Right renal pelvis (tissue), 4 donors: Measurements from ENCODE around the gene ROR1. TPM values are rescaled to one million over a fixed set of nuclear protein-coding genes. Genes with fewer than 3 reads are reported as not detected.
"Not testable (repeated sequence)": the region's sequence is repeated elsewhere in the genome, so short reads cannot be mapped to it uniquely, and the experiment has no call there.

Experiments used
- DNase-seq, 4 donors: peaks; one replicate each; pipeline ENCODE4 v3.0.0-alpha.2; 2013; ENCODE audit warnings: low read depth in 4 of 4, low spot score in 3 of 4, missing footprints in 1 of 4
- polyA plus RNA-seq, 4 donors: library from polyadenylated mRNA; unstranded; fragments of 120-200 nt; gene quantifications; one replicate each; pipeline ENCODE4 v1.2.1, GENCODE V29; 2013; ENCODE audit not compliant: insufficient read length in 4 of 4

ROR1 gene
- polyA plus RNA-seq, 4 donors = 30.2 to 39.6 (median 34.6) TPM

DNA sequence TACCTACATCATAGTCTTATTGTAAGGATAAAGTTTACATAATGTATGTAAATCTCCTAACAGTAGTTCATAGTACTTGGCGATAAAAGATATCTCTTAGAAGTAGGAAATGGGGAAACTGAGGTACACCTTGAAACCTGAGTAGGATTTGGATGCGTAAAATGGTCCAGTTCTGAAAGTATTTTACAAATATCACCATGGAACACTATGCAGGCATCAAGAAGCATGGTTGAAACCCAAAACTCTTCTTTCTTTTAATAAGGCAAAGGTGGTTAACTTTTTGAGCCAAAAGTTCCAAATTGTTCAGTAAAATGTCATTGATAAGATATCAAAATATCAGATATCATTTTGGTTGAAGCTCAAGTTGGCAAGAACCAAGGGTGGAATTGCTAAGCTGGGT, 46.0 kb downstream of the ROR1 start:
- no peak for DNase-seq

DNA sequence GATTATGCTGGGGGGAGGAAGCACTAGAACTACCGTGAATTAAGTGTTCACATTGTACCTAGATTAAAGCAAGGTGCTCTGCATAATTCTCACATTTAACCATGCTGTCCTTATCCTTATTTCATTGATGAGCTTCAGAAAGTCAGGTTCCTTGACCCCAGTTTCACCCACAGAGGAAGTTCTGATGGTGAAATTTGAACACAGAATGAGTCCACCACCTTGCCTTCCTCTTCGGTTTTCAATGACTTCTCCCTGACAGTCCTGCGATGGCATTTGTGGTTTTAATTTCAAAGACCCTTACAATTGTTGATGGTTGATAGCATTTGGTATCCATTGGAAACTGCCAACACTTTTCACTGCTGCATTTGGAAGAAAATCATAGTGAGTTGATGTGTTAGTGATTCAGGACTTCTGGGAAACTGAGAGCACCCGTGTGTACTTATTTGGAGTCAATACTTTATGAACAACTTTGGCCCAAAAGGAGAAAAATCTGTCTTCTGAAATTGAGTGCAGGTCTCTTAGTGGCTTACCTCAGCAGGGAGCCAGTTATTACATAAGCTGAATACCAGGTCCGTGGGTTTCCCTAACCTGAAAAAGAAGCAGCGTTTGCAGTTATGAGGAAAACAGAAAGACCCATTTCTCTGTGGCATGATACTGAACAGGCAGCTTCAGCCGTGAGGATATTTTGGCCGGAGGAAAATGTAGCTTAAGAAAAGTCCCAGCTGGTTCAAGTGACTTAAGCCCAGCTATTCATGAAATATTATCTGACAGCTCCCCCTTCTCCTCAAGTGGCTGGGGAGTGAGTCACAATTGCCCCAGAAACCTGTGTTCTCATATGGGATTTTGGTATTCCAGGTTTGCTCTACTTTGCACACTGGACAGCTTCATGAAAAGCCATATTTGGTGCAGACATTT, 47.5 kb downstream of the ROR1 start:
- no peak for DNase-seq

DNA sequence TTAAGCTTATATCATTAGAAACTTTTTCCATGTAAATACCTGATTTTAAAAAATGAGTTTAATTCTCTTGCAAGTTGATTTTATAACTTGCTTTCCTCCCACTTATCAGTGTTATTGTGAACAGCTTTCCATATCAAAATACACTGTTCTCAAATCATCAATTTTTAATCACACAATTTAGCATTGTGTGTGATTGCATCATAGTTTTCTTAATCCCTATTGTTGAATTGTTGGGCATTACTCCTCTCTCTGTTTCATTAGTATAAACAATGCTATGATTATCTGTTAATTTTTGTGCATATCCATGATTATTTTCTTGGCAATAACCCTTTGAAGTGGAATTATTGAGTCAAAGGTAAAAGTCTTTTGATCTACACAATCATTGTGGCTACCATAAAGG, 48.7 kb downstream of the ROR1 start:
- no peak for DNase-seq

DNA sequence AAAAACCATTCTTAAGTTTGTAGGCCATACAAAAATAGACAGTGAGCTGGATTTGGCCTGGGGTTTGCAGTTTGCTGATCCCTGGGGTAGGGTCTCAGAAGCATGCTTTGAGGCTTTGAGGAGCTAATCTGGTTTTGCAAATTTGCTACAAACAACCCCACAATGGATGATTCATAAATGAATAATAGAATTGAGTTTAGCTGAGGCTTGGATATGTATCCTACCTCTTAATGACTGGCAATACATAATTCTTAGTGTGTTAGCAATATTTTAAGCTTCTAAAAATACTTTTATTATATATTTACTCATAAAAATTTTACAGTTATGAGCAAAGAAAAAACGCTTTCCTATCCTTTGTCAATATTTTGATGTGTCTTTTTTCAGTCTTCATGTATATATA, 50.6 kb downstream of the ROR1 start:
- DNase-seq = no peak

DNA sequence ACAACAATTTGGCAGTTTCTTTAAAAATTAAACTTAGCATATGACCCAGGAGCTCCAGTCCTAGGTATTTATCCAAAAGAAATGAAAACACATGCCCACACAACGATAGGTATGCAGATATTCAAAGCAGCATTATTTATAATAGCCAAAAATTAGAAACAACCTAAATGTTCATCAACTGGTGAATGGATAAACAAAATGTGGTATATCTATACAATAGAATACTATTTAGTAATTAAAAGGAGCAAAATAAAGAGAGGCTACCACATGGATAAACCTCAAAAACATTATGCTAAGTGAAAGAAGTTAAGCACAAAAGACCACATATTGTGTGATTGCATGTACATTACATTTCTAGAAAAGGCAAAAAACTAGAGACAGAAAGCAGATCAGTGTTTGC, 51.3 kb downstream of the ROR1 start:
- no peak for DNase-seq

DNA sequence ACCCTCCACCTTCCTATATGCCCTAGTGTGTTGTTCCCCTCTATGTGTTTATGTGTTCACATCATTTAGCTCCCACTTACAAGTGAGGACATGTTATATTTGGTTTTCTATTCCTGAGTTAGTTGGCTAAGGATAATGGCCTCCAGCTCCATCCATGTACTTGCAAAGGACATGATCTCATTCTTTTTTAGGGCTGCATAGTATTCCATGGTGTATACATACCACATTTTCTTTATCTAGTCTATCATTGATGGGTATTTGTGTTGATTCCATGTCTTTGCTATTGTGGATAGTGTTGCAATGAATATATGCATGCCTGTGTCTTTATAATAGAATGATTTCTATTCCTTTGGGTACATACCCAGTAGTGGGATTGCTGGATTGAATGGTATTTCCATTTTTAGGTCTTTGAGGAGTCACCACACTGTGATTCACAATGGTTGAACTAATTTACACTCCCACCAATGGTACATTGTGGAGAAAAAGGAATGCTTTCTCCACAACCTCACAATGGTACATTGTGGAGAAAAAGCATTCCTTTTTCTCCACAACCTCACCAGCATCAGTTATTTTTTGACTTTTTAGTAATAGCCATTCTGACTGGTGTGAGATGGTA, 52.5 kb downstream of the ROR1 start:
- DNase-seq = not testable (repeated sequence)

DNA sequence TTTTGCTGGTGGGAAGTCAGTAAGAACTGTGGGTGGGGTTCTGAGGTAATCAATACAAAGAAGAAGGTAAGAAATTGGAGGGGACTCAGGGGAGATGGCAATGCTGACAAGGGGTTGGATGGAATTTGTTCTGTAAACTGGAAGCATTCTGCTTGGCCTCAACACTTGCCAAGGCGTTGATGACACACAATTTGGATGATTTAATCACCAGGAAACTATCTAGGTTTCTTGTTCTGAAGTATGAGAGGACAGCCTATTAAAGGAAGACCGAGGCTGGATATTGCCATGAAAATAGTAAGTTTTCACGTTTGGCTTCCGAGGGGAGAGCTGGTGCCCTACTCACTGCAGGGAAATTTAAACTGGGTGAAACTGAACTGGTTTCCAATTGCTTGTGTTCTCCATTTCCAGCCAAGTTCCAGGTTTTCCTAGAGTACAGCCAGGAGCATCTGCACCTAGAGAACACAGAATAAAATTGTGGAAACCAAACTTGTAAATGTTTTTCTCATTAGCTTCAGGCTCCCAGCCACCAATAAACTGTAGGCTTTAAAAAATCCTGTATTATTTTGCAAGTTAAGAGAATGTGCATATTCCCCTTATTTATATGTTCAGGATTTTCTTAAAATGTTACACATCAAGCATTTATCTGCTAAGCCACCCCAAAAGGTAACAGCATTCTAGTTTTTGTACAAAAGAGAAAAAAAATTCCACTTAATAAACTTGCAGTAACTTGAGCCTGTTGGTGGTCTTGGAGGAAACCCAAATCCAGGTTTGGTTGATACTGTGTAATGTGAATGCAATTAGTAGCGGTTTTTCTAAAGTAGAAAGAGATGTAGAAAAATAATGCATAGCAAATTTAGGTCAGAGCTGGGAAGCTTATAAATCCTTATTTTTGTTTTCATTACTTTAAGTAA, 53.8 kb downstream of the ROR1 start:
- no peak for DNase-seq

DNA sequence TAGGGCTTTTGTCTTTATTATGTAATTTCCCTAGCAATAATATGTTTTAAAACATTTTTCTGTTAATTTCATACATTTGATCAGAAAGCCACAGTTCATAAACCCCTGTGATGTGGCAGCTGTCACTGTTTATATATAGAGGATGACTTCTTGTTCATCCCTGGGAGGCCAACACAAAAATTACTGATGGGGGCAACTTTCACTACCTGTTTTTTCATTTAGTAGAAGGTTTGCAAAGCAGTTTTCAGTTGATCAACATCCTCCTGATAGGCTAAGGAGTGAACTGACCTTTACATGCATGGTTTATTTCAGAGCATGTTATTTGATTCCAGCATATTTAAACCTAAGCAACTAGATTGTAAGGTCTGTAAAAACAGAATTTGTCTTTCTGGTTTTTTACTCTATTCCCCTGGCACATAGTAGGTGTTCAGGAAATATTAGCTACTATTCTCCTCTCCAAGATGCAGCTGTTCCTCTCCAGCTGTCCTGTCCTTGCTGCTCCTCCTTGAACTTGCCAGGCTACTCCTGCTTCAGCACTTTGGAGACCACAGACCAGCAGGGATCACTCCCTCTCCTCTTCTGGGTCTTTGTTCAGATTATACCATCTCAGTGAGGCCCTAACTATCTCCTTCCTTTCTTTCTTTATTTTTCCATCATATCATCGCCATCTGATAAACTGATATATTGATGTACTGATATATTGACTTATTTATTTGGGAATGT, 54.7 kb downstream of the ROR1 start:
- no peak for DNase-seq

DNA sequence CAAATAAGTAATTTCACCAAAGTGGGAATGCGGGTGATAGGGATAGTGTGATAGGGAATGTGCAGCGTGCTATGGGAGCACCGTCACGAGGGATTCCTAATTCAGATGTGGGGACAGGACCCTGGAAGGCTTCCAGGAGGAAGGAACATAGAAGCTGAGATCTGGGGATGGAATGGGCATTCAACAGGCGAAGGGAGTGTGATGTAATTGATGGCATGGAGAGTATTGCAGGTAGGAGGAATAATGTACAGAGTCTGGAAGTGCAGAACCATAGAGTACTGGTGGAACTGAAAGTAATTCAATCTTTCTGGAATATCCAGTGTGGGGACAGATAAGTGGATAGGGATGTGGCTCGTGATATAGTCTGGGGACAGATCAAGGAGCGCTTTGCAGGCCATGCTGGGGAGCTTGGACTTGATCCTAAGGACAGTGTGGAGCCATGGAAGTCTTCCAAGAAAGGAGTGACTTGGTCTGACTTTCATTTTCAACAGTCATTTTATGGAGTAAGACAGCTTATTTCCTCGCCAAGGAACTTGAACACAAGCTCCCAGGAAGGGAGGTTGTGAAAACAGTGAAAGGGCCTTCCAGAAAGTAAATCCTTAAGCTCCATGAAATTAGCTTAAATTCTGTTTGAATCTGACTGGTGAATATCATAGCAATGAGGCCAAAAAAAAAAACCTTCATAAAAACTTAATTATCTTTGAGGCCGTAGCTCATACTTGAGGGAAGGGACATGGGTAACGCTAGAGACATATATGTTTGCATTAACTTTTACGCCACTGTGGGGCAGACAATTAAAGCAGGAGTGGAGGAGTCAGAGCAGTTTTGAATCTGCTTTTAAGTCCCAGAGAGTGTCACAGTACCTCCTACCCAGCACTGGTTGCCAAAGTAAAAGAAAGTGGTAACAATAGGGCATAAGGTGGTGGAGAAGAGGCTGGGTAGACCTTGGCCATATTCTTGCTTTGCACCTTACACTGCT, 55.8 kb downstream of the ROR1 start:
- DNase-seq = no peak

DNA sequence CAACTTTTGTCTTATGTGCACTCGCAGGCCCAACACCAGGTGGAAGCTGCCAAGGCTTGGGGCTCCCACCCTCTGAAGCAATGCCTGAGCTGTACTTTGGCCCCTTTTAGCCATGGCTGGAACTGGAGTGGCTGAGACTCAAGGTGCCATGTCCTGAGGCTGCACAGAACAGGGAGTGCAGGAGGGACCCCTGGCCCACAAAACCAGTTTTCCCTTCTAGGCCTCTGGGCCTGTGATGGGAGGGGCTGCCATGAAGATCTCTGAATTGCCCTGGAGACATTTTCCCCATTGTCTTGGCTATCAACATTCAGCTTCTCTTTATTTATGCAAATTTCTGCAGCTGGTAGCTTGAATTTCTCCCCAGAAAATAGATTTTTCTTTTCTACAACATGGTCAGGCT, 57.6 kb downstream of the ROR1 start:
- DNase-seq = no peak

DNA sequence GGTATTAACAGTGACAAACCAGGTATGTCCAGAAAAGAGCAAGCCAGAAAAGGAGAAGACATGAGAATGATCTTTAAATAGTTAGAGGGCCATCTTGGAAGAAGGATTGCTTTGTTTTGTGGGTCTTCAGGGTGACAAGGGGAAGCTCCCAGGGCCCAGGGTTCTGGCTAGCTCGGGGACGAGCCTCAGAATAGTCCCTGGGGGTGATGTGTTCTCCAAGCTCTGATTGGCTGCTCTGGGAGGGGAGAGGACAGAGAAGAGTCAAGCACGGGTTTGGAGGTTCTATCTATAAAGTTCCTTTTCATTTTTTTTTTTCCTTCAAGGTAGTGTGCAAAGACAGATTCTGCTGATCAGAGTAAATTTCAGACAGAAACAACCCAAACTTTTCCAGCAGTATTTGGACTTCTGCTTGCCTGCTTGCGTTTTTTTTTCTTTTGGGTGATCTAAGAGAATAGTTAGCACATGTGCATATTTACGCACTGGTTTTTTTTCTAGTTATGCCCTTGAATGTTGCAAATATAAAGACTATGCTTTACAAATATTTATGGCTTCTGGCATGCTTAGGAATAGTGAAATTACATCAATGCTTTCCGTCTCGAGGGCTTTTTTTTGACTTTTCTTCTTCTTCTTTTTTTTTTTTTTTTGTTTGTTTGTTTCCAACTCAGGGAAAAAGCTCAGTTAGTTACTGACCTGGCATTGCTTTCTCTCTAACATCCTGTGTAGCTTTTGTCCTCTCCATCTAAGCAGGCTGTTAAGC, 59.7 kb downstream of the ROR1 start:
- DNase-seq = no peak

DNA sequence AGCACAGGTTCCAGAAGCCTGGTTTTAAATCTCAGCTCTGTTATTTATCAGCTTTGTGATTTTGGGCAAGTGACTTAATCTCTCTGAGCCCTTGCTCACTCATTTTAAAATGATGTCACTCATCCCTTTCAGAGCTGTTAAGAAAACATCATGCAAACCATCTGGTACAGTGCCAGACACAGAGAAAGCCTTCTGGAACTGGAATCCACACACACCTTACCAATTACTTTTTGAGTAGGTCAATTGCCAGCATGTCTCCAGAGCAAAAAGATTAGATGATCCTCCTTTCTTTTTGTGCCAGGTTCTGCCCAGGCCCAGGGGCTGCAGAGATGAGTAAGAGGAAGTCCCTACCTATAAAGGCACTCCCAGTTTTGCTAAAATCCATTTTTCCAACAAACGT, 61.3 kb downstream of the ROR1 start:
- no peak for DNase-seq

DNA sequence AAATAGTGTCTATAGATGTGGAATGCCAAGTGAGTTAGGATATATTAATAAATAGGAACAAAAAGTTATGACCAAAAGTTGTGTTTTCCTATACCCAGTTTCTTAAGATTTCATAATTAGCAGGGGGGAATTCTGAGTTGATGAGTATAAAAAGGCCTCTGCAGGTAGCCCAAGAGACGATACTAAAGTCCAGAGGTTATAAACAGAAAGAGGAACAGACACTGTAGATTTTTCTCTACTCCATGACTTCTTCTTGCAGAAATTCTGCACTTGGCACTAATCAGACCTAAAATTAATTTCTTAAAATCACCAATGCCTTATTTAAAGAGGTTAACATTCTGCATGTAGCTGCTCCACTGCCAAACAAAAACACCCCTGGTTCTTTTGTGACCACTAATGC, 62.6 kb downstream of the ROR1 start:
- DNase-seq = no peak

DNA sequence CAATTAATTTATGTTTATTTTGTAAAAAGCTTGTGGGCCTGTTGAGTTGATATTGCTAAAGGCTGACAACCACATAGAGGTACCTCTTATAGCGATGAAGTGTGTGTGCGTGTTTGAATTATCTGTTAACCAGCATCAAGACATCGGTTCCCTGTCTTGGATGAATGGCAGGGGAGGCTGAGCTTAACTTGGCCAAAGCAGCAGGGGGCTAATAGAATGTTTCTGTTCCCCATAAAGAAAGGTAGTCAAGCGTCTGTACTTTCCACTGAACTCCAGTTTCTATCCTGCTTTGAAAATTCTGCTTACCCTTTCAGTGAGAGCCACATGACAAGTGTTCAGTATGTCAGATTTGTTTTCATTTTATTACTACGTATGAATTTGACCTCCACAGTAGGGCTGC, 63.0 kb downstream of the ROR1 start:
- DNase-seq = no peak

DNA sequence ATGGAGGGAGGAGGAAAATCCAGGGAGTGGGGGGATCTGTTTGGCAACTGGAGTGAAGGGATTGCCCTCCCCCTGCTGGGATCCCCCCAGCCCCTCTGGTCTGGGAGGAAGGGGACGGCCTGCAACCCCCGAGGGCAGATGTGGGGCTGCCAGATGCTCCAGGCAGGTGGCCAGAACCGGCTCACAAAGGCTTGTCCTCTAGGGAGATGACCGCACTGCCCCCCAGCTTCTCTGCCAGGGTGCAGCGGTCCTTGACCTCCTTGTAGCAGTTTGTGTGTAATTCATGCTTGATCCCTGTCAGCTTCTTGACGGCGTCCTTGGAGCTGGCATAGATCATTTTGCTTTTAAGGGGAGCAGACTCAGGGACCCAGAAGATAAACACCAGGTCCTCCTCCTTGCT, 69.2 kb downstream of the ROR1 start:
- no peak for DNase-seq

DNA sequence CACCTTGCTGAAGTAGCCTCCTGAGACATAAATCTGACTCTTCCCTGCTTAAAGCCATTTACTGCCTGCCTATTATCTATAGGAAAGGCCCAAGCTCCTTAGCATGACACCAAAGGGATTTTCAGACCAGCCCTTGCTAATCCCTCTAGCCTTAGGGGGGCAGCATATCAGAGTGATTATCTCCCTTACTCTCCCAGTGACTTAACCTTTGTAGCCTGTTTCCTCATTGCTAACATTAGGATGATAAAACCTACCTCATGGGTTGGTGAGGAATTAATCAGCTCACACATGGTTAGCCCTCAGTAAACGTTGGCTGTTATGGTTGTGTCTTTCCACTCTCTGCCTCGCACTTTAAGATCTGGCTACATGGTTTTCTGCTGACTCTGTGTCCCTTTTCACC, 70.1 kb downstream of the ROR1 start:
- no peak for DNase-seq

DNA sequence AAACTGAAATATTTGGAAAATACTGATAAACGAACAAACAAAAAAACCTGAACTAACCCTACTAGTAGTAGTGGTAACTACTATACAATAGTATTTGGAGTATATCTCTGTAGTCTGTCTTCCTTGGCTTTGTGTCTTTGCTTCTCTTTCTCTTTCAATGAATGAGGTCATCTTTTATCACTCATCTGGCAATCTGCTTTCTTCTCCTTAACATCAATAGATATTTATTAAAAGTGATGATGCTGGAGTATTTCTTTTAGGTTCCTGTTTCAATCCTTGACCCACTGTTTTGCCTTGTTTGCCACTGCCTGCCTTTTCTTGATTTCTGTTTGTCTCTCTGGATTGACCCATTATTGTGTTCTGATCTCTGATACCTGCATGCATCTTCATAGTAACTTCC, 71.5 kb downstream of the ROR1 start:
- no peak for DNase-seq

DNA sequence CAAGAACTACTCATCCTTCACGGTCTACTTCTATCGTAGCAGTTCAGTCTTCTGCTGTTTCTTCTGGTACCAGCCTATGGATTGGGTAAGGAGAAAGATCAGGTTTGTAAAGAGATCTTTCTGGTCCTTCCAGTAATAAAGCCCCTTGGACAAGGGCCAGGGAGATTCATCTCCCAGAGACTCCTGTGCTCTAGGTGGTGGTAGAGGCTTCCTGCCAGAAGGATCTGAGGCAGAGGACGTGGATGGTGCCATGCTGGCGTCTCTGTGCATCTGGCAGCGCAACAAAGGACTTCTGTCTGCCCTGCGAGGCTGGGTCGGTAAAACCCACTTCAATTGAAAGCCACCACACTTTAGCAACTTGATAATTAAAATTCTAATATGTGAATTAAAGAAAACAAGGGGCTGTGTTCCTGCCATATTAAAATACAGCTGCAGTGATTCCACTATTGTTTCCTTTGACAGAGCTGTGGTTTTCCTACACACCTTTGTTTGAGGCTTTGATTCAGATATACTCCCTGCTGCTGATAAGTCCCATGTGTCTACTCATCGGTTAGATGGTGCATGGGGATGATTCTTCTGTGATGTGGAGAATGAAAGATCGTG, 73.6 kb downstream of the ROR1 start:
- no peak for DNase-seq
